H1 (cell line): Measurements from ENCODE around the gene PTPN7. TPM values are rescaled to one million over a fixed set of nuclear protein-coding genes. Genes with fewer than 3 reads are reported as not detected.

ENCODE experiments used
- EP300 ChIP-seq, 2 experiments: IDR thresholded peaks; 1 replicate in 1 of 2; 2 replicates in 1 of 2; pipeline ENCODE4 v1.6.1; 2011 to 2012; ENCODE audit warnings: low read depth in 2 of 2, low read length in 2 of 2, mild to moderate bottlenecking in 2 of 2, borderline replicate concordance in 1 of 2, inconsistent platforms in 1 of 2, moderate library complexity in 1 of 2
- PHF8 ChIP-seq: fragments of 200-600 bp; sonication (generic); conservative IDR thresholded peaks from 2 replicates; pipeline ENCODE4 v1.7.1; 2012; ENCODE audit warnings: low read depth, mild to moderate bottlenecking, inconsistent platforms, low read length, moderate library complexity
- polyA plus RNA-seq, 7 experiments: library from polyadenylated mRNA; depleted of rRNA in 3 of 7; stranded (reverse) in 5 of 7; unstranded in 2 of 7; fragments of >200 nt in 5 of 7; fragments of 200-250 nt in 2 of 7; gene quantifications; 1 replicate in 5 of 7; 2 replicates in 1 of 7; 4 replicates in 1 of 7; pipeline versions ENCODE4 v1.2.1 to v1.2.3, GENCODE V29; 2011 to 2013; ENCODE audit warnings: missing spikeins in 2 of 7, mixed read lengths in 2 of 7
- total RNA-seq: library from RNA; stranded (reverse); fragmentation: NEBNext Ultra II Directional; extraction: Animal tissue kit (Norgen Biotek cat#: 25700); gene quantifications from 2 replicates; pipeline ENCODE4 v1.2.1, GENCODE V29; 2021
- TF ChIP-seq, protein P1 (sequence below), 3 experiments: IDR thresholded peaks; 1 replicate in 2 of 3; 2 replicates in 1 of 3; pipeline versions ENCODE4 v1.5.1 to v1.6.1; 2011; ENCODE audit warnings: low read length in 3 of 3, mild to moderate bottlenecking in 3 of 3, inconsistent platforms in 2 of 3, low read depth in 1 of 3, moderate library complexity in 1 of 3; ENCODE audit not compliant: insufficient read depth in 1 of 3; ENCODE audit errors: control extremely low read depth in 1 of 3

Gene PTPN7
- total and polyA plus RNA-seq, 2 of the 8 experiments (the other 6 are each of a cell fraction or from before 2014, with no cell fraction given) = 0.20 TPM; not detected in 1

DNA sequence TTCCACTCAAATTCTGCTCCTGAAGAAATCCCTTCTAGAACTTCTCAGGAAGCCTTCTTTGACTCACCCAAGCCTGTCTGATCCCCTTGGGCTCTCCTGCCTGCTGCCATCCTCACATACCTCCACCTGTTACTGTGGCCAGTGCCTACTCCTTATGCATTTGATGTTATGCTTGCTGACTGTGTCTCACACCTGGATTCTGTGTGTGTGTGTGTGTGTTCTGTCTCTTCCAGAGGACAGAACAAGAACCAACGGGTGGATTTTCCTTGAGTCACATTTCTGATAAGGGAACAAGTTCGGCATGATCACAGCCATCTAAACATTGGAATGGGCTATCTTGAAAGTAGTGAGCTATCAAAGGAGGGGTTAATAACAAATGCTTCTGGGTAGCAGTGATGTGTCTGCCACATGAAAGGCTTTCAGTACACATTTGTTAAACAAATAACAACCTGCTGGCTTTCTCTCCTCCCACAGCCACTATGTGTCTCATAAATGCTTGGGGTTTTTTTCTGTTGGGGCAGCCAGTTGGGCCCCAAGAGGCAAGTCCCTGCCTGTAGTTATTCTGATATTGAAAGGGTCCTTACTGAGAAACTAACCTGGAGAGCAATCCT is 46.6 kb downstream of the PTPN7 start (continued):
- TF ChIP-seq, protein P1, sequence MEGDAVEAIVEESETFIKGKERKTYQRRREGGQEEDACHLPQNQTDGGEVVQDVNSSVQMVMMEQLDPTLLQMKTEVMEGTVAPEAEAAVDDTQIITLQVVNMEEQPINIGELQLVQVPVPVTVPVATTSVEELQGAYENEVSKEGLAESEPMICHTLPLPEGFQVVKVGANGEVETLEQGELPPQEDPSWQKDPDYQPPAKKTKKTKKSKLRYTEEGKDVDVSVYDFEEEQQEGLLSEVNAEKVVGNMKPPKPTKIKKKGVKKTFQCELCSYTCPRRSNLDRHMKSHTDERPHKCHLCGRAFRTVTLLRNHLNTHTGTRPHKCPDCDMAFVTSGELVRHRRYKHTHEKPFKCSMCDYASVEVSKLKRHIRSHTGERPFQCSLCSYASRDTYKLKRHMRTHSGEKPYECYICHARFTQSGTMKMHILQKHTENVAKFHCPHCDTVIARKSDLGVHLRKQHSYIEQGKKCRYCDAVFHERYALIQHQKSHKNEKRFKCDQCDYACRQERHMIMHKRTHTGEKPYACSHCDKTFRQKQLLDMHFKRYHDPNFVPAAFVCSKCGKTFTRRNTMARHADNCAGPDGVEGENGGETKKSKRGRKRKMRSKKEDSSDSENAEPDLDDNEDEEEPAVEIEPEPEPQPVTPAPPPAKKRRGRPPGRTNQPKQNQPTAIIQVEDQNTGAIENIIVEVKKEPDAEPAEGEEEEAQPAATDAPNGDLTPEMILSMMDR (IDR thresholded peaks at IDR 0.05; ENCODE audit: control extremely low read depth in 1 of 3, insufficient read depth in 1 of 3, low read depth in 1 of 3, low read length in 3 of 3) = no peak
- TF ChIP-seq EP300 (IDR thresholded peaks at IDR 0.05; ENCODE audit: borderline replicate concordance in 1 of 2, low read depth in 2 of 2, low read length in 2 of 2) (no peak), PHF8 (no peak)
